Measurements from ENCODE around the gene GSE1.

GSE1 gene

GRCh38 chr16:85674418-85674755, 61.3 kb downstream of the GSE1 start:
- no peak for DNase-seq

GRCh38 chr16:85674828-85675227, 61.7 kb downstream of the GSE1 start:
- DNase-seq, result no peak

DNA sequence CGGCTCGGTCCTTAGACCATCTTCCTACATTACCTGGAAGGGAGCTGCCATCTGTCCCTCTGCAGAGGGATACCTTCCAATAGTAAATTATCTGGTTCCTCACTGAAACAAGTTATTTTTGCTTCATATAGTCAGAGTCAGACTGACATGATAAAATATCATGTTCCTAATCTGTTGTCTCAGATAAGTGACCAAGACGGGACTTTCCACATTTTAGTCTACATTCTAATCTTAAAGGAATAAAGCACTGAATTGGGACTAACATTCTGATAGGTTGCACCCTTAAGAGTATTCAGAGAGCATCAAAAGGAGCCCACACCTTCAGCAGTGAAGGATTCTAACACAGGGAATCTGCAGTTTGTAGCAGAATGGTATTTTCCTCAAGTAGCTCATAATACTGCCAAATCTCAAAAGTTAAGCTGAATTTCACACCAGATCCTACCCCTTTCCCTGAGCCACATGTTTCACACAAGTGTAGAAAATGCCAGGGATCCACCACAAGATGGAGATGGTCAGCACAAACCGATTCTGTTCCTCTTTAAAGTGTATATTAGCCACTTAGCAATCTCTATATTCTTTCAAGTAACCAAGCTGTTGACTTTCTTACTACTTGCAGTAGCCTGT, 62.2 kb downstream of the GSE1 start:
- peak in 3 of 58 donors; percentile 5 to 47 (median 37) for DNase-seq

DNA sequence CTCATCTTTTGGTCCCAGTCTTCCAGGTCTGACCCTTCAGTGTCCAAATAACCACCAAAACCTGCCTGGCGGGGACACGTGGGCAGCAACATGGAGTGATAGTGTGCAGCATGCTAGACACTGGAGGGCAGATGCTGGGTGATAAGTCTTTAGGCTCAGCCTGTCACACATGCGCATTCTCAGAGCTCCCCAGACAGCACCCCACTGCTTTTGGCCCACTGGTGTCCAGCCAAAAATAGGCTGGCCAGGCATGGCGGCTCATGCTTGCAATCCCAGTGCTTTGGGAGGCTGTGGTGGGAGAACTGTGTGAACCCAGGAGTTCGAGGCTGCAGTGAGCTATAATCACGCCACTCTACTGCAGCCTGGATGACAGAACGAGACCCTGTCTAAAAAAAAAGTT, 63.3 kb downstream of the GSE1 start:
- DNase-seq, result no peak

GRCh38 chr16:85677383-85677967, 64.4 kb downstream of the GSE1 start:
- no peak for DNase-seq

DNA sequence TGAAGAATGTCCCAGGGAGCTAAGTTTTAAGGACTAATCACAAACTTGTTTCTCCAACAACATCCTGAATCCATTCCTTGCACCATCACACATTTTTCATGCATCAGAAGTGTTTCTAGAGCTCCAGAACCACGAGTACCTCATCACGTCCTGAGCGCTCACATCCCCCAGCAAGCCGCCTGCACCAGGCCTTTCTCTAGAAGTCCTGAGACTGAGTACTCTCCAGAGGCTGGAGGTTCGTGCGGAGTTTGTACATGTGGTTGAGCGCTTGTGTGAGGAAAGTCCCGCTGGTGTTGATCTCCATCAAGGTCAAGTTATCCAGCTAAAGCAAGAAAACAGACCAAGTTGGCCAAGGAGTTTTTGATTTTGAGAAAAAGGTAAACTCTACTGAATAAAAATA, 64.9 kb downstream of the GSE1 start:
- no peak for DNase-seq

- no peak for DNase-seq
These were observed 65.7 kb downstream of the GSE1 start for GRCh38 chr16:85678821-85679220.

DNA sequence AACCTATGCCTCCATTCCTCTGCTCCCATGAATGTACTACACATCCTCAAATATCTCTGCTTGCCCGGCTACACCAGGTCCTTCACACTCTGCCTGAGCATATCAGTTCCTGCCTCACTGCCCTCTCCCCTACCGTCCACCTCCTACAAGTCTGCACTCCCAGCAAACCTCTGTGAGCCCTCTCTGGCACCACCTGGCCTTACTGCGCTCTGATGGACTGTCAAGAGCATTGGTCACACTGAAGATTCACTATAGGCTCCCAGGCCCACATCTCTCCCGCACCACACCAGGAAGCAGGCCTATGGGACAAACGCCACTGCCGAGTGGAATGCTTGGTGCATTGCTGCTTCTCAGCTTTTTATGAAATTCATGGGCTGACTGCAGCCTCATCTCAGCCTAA, 66.7 kb downstream of the GSE1 start:
- DNase-seq, result no peak

- no peak for DNase-seq
These were observed 67.3 kb downstream of the GSE1 start for GRCh38 chr16:85680352-85680944.

GRCh38 chr16:85681255-85681654, 68.1 kb downstream of the GSE1 start:
- DNase-seq, result no peak

DNA sequence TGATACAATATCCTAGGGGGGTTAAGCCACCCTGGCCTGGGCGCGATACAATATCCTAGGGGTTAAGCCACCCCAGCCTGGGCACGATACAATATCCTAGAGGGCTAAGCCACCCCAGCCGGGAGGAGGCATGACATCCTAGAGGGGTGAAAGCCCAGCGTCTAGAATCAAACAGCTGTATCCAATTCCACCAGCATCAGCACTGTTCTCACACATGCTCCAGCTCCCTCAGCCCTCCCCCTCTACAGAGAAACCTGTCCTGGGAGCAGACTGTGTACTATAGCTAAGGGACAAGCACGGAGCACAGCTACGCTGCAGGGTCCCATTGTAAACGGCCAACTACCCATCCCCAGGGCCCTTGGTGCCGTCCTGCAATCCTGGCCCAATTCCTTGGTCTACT, 69.4 kb downstream of the GSE1 start:
- no peak for DNase-seq

- DNase-seq, result no peak
These were observed 70.2 kb downstream of the GSE1 start for GRCh38 chr16:85683363-85683762.

GRCh38 chr16:85685251-85685650, 72.1 kb downstream of the GSE1 start:
- DNase-seq, result no peak

DNA sequence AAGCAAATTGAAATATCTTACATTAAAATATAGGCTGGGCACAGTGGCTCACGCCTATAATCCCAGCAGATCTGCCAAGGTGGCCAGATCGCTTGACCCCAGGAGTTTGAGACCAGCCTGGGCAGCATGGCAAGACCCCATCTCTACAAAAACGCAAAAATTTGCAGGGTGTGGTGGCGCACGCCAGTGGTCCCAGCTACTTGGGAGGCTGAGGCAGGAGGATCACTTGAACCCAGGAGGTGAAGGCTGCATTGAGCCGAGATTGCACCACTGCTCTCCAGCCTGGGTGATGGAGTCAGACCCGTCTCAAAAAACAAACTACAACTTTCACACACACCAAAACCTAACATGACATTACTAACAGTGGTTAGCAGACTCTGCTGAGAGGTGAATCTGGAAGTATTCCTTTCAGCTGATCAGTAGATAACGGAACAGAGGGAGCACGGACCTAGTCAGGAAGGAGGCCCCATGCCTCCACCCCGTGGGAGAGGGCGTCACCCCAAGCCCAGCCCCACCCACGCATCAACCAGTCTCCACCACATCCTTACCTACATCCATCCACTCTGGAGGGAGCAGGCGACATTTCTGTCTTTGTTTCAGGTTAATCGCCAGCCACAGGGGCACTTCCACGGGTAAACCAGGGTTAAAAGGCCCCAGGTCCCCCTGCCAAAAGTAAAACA, 73.9 kb downstream of the GSE1 start:
- DNase-seq, result no peak

DNA sequence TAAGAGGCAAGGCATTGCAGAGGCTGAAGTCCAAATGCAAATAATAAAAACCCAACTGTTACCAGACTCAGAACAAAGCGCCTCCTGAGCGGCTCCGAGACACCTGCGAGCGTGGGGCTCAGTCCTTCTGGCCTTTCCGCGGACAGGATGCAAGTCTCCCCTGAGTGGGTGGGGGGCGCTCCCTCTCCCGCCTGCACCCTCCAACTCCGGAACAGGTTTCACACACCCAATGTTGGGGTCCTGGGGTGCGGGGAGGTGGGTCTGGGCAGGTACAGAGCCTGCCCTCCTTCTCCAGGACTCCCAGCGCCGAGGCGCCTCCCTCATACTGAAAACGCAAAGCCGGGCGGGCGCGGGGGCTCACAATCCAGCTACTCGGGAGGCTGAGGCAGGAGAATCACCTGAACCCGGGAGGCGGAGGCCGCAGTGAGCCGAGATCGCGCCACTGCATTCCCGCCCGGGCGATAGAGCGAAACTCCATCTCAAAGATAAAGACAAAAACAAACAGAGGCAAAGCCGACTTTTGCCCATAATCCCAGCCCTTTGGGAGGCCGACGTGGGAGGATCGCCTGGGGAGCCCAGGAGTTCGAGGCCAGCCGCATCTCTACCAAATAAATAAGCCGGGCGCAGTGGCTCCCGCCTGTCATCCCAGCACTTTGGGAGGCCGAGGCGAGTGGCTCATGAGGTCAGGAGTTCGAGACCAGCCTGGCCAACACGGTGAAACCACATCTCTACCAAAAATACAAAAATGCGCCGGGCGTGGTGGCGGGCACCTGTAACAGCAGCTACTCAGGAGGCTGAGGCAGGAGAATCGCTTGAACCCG, 74.7 kb downstream of the GSE1 start:
- DNase-seq, result no peak

DNA sequence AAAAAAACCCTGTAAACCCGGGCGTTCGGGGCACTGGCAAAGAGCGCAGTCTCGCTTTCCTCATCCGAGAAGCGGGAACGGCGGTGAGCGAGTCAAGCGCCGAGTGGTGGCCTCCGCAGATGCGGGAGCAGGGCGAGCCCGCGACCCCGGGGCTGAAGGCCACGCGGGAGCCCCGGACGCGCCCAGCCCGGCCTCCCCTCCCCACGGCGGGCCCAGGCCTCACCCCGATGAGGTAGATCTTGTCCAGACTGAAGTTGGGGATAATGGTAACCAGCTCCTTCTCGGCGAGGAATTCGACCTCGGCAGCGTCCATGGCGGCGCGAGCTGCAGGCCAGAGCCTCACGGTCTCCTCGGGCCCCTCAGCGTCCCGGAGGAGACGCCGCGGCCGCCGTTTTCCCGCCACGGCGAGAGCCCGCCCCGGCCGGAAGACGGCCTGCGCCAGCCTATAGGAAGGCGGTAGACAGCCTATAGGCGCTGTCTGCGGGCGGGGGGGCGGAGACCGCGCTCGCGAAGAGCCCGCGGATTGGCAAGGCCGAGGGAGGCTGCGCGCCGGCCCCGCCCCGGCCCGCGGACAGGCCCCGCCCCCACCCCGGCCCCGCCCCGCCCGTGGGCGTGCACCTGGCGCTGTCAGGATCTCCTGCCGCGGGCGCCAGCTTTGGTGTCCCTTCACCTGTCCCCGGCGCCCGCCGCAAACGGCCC, 75.6 kb downstream of the GSE1 start, which contains the start of gene GINS2:
GINS2 (minus strand) TSS at position 369 of the 699 bp plus-strand sequence; CDS start at position 313, 56 bp downstream.
- DNase-seq, result peak; percentile 5 to 90 (median 76)

DNA sequence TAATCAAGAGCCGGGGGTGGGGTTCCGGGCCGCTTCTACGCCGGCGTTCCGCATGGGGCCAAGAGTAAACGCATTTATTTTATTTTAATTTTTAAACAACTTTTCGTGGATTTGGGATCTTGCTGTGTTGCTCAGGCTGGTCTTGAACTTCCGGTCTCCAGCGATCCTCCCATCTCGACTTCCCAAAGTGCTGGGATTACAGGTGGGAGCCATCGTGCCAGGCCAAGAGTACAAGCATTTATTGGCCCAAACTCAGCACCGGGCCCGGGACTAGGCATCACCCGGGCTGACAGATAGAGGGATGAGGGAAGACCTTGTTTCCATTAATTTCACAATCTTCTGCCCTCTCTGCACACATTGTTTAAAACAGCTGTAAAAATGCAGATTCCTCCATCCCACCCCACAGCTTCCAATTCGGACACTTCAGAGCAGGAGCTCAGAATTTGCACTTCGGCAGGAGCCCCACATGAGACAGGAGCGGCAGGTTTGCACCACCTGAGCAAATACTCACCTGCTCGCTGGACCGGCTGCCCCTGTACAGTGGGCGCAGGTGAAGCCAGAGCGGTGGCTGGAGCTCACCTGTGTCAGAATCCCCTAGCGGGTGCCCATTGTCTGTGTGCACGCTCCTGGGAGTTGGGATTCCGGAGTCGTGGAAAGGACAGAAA, 76.3 kb downstream of the GSE1 start:
- DNase-seq, result no peak

GRCh38 chr16:85689950-85690320, 76.8 kb downstream of the GSE1 start:
- no peak for DNase-seq

GRCh38 chr16:85690469-85691064, 77.4 kb downstream of the GSE1 start:
- DNase-seq, result no peak
